NCI-H2029 treated with DMSO at 0.1 percent for 48 hours (cell line): ENCODE measurements around the gene FGD3.

ENCODE experiments used
- DNase-seq: peaks from one replicate; lab custom pipeline; 2025; lab: John Stamatoyannopoulos, UW

Gene FGD3

GRCh38 chr9:93028448-93029006 lies 81.2 kb downstream of the FGD3 start:
- DNase-seq, result no peak

- DNase-seq, result no peak
Measured at GRCh38 chr9:93030642-93031628, 83.6 kb downstream of the FGD3 start.

DNA sequence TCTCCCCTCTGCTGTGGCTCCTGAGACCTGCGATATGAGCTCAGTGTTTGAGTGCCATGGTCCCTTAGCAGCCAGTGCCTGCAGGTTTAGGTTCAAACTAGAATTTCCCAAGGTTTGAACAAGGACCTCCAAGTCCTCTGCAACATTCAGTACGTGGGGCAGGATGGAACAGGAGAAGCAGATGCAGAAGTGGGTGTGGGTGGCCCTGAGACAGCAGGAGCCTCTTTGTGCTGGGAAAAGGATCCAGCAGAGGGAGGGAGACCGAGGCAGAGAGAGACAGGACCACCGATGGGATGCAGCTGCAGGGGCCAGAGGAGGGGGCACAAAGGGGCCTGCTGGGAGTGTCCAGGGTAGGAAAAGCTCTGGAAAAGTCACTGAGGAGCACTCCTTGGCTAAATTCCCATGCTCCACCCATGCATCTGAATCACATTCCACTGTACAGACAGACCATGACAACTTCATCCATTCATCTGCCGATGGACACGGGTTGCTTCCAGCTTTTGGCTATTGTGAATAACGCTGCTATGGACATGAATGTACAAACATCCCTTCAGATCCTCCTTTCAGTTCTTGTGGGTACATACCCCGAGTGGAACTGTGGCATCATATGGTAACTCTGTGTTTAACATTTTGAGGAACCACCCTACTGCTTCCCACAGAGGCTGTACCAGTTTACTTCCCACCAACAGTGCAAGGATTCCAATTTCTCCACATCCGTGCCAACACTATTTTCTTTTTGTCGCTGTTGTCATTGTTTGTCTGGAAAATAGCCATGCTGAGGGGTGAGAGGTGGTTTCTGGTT lies 84.5 kb downstream of the FGD3 start:
- no peak for DNase-seq

- no peak for DNase-seq
Measured at GRCh38 chr9:93032545-93032944, 85.2 kb downstream of the FGD3 start.

- no peak for DNase-seq
Measured at GRCh38 chr9:93033531-93033930, 86.2 kb downstream of the FGD3 start.

DNA sequence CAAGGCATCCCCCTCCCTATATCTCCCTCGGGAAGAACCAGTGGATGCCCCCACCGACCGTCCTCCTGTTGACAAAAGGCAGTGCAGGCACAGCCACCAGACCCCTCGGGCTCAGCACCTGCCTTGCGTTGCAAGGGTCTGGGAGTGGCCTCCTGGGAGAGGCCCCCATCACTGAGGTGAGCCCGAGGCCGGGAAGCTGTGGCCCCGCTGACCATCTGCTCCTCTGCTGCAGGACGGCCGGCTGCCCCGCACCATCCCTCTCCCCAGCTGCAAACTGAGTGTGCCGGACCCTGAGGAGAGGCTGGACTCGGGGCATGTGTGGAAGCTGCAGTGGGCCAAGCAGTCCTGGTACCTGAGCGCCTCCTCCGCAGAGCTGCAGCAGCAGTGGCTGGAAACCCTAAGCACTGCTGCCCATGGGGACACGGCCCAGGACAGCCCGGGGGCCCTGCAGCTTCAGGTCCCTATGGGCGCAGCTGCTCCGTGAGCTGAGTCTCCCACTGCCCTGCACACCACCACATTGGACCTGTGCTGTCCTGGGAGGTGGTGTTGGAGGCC lies 87.9 kb downstream of the FGD3 start:
- no peak for DNase-seq

DNA sequence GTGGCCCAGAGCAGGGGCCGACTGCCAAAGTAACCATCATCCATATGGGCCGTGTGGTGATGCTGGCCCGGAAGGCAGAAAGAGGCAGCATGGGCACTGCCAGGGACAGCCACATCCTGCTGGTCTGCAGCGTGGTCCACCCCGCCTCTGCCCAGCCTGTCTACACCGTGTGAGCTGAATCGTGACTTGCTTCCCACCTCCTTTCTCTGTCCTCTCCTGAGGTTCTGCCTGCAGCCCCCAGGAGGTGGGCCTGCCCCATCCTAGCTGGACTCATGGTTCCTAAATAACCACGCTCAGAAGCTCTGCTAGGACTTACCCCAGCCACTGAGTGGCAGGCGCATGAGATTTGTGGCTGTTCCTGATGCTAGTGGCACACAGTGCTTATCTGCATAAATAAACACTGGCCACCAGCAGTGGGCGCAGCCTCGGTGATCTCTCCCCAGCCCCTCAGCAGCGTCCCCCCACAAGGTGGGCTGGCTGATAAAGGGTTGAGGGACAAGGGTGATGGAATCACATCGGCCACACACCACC lies 88.6 kb downstream of the FGD3 start:
- DNase-seq, result no peak

DNA sequence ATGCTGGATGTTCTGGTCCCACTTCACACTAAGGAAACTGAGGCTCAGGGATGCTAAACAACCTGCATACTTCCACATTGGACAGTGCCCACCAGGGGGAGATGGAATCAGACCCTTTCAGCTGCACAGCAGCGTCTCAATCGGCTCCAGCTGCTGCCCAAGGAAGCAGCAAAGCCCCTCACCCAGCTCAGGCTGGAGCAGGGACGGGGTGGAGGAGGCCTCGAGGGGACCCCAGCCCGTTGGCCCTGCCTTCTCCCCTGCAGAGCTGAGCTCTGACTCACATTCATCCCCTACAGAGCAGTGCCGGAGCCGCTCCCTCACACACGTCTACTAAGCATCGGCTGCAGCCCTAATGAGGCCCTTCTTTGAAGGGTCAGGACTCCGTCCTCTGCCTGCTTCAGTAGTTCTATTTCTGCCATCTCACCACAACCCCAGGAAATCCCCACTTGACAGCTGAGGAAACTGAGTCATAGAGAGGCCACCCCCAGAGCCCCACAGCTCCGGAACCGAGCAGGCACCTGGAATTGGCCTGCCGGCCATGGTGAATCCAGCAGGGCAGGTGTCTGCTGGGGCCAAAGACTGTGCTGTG lies 89.7 kb downstream of the FGD3 start:
- DNase-seq, result no peak

GRCh38 chr9:93037476-93037971 lies 90.2 kb downstream of the FGD3 start:
- no peak for DNase-seq

DNA sequence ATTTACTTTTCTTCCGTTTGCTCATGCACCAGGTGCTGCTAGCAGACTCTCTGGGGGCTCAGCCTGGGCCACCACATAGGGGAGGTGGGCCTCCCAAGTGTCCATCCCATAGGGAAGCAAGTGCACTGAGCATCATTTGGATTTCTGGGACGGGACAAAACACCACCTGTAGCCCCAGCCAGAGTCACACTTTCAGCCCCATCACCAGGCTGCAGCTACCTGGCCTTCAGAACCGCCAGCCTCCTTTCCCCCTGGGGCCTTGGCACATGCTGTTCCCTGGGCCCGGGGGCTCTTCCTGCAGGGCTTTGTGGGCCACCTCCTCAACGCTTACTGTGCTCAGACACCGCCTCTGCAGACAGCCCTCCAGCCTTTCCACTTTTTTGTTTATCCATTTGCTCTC lies 91.6 kb downstream of the FGD3 start:
- DNase-seq, result no peak

DNA sequence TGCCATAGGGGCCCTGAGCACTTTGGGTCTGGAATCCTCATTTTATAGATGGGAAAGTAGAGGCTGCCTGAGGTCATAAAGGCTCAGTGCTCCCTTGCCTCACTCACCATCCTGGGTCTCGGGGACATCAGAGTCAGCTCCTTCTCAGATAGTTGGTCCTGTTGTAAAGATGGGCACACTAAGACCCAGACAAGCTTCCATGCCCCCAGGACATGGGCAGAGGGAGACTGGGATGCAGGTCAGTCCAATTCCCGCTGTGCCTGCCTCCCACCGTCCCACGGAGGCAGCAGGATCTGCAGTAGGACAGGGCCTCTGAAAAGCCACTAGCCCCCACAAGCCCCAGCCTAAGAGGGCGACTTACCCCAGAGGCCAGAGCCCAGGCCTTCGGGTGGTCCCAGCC lies 92.1 kb downstream of the FGD3 start:
- DNase-seq, result no peak

DNA sequence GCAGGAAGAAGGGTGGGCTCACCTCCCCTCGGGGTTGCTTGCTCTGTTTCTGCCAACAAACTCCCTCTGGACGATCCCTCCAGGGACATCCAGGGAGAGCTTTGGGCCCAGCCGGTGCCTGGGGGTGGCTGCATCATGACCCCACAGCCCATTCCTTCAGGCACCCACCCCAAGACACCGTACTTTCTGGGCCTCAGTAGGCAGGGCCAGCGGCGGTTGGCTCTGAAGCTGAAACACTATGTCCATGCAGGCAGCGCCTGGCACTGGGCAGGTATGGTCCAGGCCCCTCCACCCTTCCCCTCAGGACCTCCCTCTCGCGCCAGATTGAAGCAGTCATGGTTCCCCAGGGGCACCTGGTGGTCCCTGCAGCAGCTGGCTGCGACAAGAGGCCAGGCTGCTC lies 92.7 kb downstream of the FGD3 start:
- DNase-seq, result no peak

DNA sequence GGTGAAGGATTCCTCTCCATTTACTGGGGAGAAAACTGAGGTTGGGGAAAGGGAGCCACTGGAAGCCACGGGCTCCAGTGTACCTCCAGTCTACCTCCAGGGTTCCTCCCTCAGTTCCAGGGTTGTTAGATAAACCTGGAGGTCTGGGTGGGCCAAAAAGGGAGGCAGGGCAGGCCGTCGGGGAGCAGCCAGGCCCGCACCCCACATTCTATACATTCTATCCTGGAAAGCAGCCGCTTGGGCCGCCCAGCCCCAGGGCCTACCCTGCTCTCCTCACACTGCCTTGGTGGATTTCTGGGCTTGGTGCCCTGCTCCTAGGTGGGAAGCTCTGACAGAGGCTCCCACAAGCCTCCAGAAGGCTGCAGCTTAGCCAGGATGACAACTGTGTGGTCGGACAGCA lies 93.1 kb downstream of the FGD3 start:
- DNase-seq, result no peak

DNA sequence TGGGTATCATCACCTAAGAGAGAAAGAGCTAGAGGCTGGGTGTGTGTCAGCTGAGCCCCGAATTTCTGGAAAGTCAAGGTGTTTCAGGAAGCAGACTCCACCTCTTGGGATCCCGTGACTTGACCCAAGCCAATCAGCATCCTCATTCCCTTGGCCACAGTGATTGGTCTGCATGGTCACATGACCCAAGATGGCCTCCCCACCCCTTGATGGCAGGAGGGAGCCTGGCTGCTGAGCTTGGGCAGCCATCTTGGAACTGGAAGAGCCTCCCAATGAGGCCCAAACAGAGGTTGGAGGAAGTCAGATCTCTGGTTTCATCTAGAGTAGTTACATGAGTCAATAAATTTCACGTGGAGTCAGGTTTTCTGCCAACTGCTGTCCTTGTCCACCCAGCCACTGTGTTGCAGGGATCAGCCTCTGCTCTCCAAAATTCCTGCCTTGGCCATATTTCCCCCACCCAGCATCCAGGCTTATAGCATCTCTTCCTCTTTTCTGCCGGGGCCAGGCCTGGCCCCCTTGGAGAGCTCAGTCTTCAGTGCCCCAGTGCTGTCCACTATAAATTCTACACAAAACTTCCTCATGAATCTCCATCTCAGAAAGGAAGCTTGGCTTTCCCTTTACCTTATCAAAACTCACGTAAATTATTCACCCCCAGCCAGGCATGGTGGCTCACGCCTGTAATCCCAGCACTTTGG lies 93.9 kb downstream of the FGD3 start:
- DNase-seq, result no peak

DNA sequence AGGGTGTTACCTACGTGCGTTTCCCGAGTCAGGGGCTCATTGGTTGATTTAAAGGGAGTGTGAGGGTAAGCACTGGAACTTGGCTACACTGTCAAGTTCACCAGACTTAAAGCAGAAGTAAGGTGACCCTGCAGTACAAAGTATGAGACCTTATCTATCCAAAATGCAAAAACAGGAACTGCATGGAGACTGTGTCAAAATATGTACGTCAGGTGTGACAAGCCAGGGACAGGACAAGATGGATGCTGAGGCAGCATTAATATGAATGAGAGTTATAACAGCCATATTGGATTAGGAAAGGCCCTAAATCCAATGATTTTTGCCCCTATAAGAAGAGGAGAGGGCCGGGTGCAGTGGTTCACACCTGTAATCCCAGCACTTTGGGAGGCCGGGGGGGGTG lies 95.8 kb downstream of the FGD3 start:
- DNase-seq, result no peak

GRCh38 chr9:93045521-93045920 lies 98.2 kb downstream of the FGD3 start:
- no peak for DNase-seq

- no peak for DNase-seq
Measured at GRCh38 chr9:93048566-93049448, 101.5 kb downstream of the FGD3 start.

- no peak for DNase-seq
Measured at GRCh38 chr9:93049491-93049890, 102.2 kb downstream of the FGD3 start.

DNA sequence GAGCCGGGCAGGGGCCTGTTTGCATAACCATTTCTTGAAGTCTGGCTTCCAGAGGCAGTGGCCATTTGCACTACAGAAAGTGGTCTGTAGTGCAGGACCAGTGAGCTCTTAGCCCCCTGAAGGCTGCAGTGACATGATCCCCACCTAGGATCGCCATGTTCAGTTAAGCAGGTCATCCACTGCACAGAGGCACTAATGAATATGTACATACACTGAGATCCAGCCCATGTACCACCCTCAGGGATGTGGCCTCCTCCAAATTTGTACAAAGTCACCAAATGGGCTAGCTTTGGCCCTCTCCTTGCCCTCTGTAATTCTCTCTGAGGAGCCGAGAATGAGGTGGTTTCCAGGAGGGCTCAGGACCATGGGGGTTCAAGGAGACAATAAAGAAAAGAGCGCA lies 102.9 kb downstream of the FGD3 start:
- DNase-seq, result no peak

- DNase-seq, result peak; percentile 17
Measured at GRCh38 chr9:93051680-93052089, 104.4 kb downstream of the FGD3 start.
